CD1c-positive myeloid dendritic cell (primary cell): ENCODE results near the gene ZNF354C.

ENCODE experiments used
- DNase-seq: peaks from one replicate; pipeline ENCODE4 v3.0.0-alpha.2; 2016; ENCODE audit errors: extremely low spot score

The ZNF354C gene

GRCh38 chr5:179113945-179114641 lies 53.9 kb downstream of the ZNF354C start:
- no peak for DNase-seq

GRCh38 chr5:179114756-179115155 lies 54.6 kb downstream of the ZNF354C start:
- no peak for DNase-seq

- no peak for DNase-seq
These were observed 55.1 kb downstream of the ZNF354C start for GRCh38 chr5:179115307-179115706.

- no peak for DNase-seq
These were observed 55.8 kb downstream of the ZNF354C start for GRCh38 chr5:179115845-179116524.

- DNase-seq = no peak
These were observed 58.2 kb downstream of the ZNF354C start for GRCh38 chr5:179118338-179118737.

GRCh38 chr5:179118756-179119414 lies 58.7 kb downstream of the ZNF354C start:
- DNase-seq = no peak

- DNase-seq = no peak
These were observed 59.4 kb downstream of the ZNF354C start for GRCh38 chr5:179119415-179120170.

GRCh38 chr5:179120421-179120861 lies 60.3 kb downstream of the ZNF354C start:
- DNase-seq = no peak

GRCh38 chr5:179120951-179121666 lies 60.9 kb downstream of the ZNF354C start:
- no peak for DNase-seq

GRCh38 chr5:179121667-179122111 lies 61.5 kb downstream of the ZNF354C start:
- no peak for DNase-seq

- DNase-seq = no peak
These were observed 62.4 kb downstream of the ZNF354C start for GRCh38 chr5:179122411-179123108.

- DNase-seq = no peak
These were observed 62.9 kb downstream of the ZNF354C start for GRCh38 chr5:179123109-179123426.

GRCh38 chr5:179123491-179124272 lies 63.5 kb downstream of the ZNF354C start:
- no peak for DNase-seq

GRCh38 chr5:179124273-179124852 lies 64.2 kb downstream of the ZNF354C start:
- DNase-seq = no peak

- DNase-seq = no peak
These were observed 64.9 kb downstream of the ZNF354C start for GRCh38 chr5:179124853-179125788.

- no peak for DNase-seq
These were observed 65.8 kb downstream of the ZNF354C start for GRCh38 chr5:179125789-179126505.

- no peak for DNase-seq
These were observed 66.4 kb downstream of the ZNF354C start for GRCh38 chr5:179126506-179126991.
